H54 (cell line): ENCODE data around the gene HM13.
"Not testable (repeated sequence)": the region's sequence is repeated elsewhere in the genome, so short reads cannot be mapped to it uniquely, and the experiment has no call there.

Experiments used
- DNase-seq: peaks from one replicate; pipeline ENCODE4 v3.0.0; 2011; ENCODE audit warnings: low spot score, mixed read lengths; ENCODE audit not compliant: insufficient read length
- FAIRE-seq: peaks from 3 replicates; lab custom pipeline; 2011; peaks lifted over from hg19 to GRCh38; lab: Jason Lieb, UNC
- POLR2A ChIP-seq: IDR thresholded peaks from 2 replicates; pipeline ENCODE4 v1.6.1; 2011; ENCODE audit warnings: low read depth, mild to moderate bottlenecking, low read length

Gene HM13

GRCh38 chr20:31572042-31572700 is 57.9 kb downstream of the HM13 start:
- no peak for FAIRE-seq
- no peak for DNase-seq
- no peak for TF ChIP-seq POLR2A

DNA sequence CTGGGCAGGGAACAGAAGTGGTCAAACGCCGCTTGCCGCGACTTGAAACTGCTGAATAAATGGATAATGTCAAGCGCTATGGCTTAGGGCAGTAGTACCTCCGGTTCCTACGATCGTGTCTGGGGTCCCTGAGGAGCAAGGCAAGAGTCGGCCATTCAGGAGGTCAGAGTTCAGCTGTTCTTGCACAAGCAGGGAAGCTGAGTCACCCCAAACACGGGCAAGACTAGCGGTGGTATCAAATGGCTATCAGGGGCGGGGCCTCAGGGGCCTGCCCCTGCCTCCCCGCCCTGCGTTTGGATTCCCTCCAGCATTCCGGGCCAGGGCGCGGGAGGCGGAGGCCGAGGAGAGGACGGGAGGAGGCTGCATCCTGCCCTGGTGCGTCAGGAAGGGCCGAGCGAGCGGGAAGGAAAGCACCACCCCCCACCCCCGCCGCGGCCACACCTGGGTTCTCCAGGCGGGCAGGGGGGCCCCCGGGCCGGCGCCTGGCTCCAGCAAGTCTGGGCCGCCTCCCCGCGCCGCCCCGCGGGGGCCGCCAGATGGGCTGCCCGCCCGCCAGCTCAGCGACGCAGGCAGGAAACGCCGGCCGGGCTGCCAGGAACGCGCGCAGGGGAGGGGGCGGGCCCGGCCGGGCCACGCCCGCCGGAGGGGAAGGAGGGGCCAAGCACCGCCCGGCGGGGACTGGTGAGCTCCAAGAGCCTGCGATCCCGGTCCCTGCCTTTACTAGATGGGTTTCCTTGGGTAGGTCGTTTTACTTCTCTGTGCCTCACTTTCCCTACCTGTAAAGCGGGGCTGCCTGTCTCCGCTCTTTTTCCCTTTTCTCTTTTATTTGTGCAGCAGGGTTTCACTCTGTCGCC is 58.7 kb downstream of the HM13 start:
- DNase-seq: peak; percentile 86
- no peak for FAIRE-seq
- TF ChIP-seq POLR2A: peak; percentile 70; the same call in 1 of the 2 replicates

DNA sequence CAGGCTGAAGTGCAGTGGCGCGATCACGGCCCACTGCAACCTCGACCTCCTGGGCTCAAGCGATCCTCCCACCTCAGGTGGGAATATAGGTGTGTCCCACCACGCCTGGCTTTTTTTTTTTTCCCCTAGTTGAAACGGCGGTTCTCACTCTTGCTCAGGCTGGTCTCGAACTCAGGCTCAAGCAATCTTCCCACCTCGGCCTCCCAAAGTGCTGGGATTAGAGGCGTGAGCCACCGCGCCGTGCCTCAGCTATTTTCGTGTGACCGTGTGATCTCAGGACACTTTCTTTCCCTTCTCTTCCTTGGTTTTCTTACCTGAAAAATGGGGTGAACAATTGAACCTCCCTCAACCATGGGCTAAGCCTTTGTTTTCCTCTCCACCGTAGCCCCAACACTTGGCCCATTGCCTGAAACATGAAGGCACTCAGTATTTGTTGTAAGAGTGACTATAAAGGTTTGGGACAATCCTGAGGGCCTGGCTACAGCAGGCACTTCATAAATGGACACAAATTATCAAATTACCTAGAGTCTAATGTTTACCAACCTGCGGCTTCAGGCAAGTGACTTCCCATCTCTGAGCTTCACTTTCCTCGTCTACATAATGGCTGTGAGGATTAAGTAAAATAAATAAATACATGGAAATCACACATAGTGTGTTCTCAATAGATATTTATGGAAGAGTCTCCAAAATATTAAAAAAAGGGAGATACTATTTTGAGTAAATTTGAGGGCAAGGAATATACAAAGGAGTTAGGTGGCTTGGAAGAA is 59.5 kb downstream of the HM13 start:
- DNase-seq (no peak), FAIRE-seq (no peak)
- no peak for TF ChIP-seq POLR2A

- FAIRE-seq: not testable (repeated sequence)
Observed at GRCh38 chr20:31574986-31575385, 60.7 kb downstream of the HM13 start.

DNA sequence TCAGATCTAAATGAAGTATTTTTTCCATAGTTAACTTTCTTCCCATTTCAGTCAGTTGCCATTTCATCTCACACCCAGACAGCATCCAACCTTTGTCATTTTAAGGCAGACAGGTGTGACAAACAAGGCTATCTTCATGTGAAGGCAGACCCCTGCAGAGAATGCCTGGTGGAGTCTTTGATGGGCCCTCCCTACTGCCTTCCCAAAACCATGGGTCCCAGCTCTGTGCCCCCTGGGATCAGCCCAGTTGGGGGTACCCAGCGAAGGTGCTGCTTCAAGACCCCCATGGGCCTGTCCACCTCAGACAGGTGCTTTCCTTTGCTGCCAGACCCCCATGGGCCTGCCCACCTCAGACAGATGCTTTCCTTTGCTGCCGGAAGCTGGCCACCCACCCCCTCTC is 62.5 kb downstream of the HM13 start:
- DNase-seq (no peak), FAIRE-seq (no peak)
- no peak for TF ChIP-seq POLR2A

More at GRCh38 chr20:31574986-31575385, 60.7 kb downstream of the HM13 start:
- DNase-seq: not testable (repeated sequence)

DNA sequence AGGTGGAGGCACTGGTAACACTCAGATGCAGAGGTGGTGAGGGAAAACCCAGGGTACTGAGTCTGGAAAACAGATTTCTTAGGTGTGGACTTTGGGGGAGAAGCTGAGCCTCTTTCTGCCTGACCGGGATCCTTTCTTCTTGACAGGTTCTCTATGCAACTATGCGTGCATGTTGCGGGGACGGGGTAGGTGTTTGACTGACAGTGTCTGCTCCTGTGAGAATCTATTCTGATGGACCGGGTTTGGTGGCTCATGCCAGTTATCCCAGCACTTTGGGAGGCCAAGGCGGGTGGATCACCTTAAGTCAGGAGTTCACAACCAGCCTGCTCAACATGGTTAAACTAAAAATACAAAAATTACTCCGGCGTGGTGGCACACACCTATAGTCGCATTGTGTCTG is 63.0 kb downstream of the HM13 start:
- FAIRE-seq (no peak), DNase-seq (no peak)
- TF ChIP-seq POLR2A: no peak

DNA sequence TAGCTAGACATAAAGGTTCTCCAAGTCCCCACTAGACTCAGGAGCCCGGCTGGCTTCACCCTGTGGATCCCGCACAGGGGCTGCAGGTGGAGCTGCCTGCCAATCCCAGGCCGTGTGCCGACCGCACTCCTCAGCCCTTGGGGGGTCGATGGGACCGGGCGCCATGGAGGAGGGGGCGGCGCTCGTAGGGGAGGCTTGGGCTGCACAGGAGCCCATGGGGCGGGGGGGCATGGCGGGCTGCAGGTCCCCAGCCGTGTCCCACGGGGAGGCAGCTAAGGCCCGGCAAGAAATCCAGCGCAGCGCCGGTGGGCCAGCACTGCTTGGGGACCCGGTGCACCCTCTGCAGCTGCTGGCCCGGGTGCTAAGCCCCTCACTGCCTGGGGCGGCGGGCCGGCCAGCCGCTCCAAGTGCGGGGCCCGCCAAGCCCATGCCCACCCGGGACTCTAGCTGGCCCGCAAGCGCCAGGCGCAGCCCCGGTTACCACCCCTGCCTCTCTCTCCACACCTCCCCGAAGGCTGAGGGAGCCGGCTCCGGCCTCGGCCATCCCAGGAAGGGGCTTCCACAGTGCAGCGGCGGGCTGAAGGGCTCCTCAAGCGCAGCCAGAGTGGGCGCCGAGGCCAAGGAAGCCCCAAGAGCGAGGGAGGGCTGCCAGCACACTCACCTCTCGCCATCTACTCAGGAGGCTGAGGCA is 64.4 kb downstream of the HM13 start:
- TF ChIP-seq POLR2A: no peak
- DNase-seq (no peak), FAIRE-seq (no peak)

- no peak for TF ChIP-seq POLR2A
- DNase-seq (no peak), FAIRE-seq (no peak)
Observed at GRCh38 chr20:31579245-31579644, 65.0 kb downstream of the HM13 start.

DNA sequence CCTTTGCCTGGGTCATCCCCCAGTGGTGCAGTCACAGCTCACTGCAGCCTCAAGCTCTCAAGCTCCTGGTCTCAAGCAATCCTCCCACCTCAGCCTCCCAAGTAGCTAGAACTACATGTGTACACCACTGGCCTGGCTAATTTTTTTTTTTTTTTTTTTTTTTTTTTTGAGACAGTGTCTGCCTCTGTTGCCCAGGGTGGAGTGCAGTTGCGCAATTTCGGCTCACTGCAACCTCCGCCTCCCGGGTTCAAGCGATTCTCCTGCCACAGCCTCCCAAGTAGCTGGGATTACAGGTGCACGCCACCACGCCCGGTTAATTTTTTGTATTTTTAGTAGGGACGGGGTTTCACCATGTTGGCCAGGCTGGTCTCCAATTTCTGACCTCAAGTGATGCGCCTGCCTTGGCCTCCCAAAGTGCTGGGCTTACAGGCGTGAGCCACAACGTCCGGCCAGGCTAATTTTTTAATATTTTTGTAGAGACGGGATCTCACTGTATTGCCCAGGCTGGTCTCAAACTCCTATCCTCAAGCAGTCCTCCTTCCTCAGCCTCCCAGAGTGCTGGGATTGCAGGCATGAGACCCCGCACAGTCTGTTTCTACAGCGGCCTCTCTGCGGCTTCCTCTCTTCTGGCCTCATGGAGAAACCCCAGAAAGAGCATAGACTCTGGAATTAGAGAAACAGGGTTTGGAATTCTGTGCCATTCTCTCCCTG is 65.9 kb downstream of the HM13 start:
- FAIRE-seq, DNase-seq: not testable (repeated sequence)

GRCh38 chr20:31580706-31581105 is 66.5 kb downstream of the HM13 start:
- no peak for FAIRE-seq

DNA sequence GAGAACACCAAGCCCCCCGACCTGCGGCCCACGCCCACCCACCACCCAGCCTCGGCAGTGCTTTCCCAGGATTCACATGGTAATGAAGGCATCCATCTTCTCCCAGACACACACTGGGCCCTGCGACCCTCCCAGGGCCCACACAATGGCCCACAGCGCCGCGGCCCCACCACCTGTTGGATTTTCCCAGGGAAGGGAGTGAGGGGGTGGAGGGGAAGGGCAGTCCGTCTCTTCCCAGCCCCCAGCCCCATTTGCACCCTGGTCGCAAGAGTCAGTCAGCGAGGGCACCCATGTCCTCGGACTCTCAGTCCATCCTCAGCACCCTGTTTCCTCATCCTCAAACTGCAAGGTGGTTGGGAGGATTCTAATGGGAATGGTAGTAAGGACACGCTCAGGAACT is 67.1 kb downstream of the HM13 start:
- TF ChIP-seq POLR2A: no peak
- no peak for FAIRE-seq
- no peak for DNase-seq

More at GRCh38 chr20:31580706-31581105, 66.5 kb downstream of the HM13 start:
- no peak for TF ChIP-seq POLR2A
- no peak for DNase-seq

GRCh38 chr20:31587545-31588389 is 73.5 kb downstream of the HM13 start:
- no peak for TF ChIP-seq POLR2A
- DNase-seq (no peak), FAIRE-seq (no peak)
